ENCODE results near the gene PAK6.

The PAK6 gene

DNA sequence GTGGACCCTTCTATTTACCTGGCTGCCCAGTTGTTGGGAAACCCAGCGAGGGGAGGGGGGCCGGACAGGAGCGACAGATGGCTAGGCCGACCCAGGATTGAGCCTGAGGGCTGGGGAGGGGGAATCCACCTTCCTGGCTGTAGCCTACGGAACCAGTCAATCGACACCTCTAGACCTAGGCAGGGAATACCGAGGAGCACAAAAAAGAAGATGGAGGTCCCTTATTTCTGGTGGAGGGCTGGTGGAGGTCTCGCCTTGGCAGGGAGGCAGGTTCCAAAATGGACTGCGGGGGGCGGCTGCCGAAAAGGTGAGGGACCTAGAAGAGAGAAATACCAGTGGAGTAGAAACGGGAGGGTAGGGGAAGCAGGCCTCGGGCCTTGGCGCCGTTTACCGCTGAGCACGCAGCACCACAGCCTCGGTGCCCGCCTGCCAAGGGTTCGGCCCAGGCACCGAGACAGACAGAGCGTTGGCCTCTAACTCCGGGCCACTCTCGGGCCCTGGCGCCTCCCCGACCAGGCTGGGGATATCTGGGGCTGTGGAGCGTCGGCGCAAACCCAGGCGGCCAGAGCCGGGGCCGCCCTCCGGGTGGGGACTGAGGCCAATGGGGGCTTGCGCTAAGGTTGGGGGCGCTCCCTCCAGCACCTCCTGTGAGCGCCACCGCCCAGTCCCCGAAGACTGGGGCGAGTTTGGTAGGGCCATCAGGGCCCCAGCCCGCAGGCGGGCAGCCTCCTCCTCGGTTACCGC is 42.4 kb downstream of the PAK6 start:
- Histone ChIP-seq H3K27ac (ENCODE audit: low read length) (no peak overlapping the region), H4K20me1 (ENCODE audit: insufficient read depth, low read length) (no peaks in the 10 kb centered on the region), H2AFZ (ENCODE audit: low read depth, low read length) (no peak overlapping the region), H3K36me3 (ENCODE audit: insufficient read depth, low read length) (no peaks in the 10 kb centered on the region), H3K9me3 (ENCODE audit: insufficient read depth, low read length, severe bottlenecking) (no peaks in the 10 kb centered on the region), H3K4me2 (ENCODE audit: insufficient read depth, low read length) (no peak overlapping the region), H3K4me3 (ENCODE audit: low read depth in 1 of 2, low read length in 2 of 2) (no peak overlapping the region), H3K27me3 (ENCODE audit: insufficient read depth, low read length, poor library complexity) (peaks cover 11% of the 10 kb centered on the region), H3K4me1 (ENCODE audit: insufficient read depth, low read length) (peaks cover 17% of the 10 kb centered on the region), H3K9ac (ENCODE audit: low read depth, low read length) (no peak overlapping the region), H3K79me2 (ENCODE audit: insufficient read depth, low read length) (no peaks in the 10 kb centered on the region)
- DNase-seq (no peak), ATAC-seq (ENCODE audit: insufficient read depth, low read depth) (no peak)
- TF ChIP-seq, protein P1, sequence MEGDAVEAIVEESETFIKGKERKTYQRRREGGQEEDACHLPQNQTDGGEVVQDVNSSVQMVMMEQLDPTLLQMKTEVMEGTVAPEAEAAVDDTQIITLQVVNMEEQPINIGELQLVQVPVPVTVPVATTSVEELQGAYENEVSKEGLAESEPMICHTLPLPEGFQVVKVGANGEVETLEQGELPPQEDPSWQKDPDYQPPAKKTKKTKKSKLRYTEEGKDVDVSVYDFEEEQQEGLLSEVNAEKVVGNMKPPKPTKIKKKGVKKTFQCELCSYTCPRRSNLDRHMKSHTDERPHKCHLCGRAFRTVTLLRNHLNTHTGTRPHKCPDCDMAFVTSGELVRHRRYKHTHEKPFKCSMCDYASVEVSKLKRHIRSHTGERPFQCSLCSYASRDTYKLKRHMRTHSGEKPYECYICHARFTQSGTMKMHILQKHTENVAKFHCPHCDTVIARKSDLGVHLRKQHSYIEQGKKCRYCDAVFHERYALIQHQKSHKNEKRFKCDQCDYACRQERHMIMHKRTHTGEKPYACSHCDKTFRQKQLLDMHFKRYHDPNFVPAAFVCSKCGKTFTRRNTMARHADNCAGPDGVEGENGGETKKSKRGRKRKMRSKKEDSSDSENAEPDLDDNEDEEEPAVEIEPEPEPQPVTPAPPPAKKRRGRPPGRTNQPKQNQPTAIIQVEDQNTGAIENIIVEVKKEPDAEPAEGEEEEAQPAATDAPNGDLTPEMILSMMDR (IDR thresholded peaks at IDR 0.05; ENCODE audit: borderline replicate concordance, extremely low read depth, low read length, poor library complexity, severe bottlenecking), result no peak
- no peak for TF ChIP-seq EZH2 (IDR thresholded peaks at IDR 0.05; ENCODE audit: borderline replicate concordance, low read depth, low read length, severe bottlenecking)

DNA sequence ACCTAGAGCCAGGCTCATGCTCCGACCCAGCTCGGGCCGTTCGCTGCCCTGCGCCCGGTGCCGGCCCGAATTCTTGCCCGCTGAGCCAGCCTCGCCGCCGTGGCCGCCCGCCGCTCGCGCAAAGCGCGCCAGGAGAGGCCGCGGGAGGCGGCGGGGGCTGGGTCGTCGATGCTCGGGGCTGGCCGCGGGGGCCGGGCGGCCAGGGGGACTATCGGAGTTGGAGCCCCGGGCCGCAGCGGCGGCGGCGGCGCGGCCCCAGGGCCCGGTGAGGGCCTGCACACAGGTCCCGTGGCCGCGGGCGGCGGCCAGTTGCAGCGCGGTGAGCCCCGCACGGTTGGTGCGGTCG is 42.9 kb downstream of the PAK6 start:
- Histone ChIP-seq H3K4me2 (ENCODE audit: insufficient read depth, low read length) (no peak overlapping the region), H2AFZ (ENCODE audit: low read depth, low read length) (no peak overlapping the region), H3K79me2 (ENCODE audit: insufficient read depth, low read length) (no peaks in the 10 kb centered on the region), H3K9ac (ENCODE audit: low read depth, low read length) (no peak overlapping the region), H3K36me3 (ENCODE audit: insufficient read depth, low read length) (no peaks in the 10 kb centered on the region), H3K4me1 (ENCODE audit: insufficient read depth, low read length) (peaks cover 15% of the 10 kb centered on the region), H3K27me3 (ENCODE audit: insufficient read depth, low read length, poor library complexity) (peaks cover 11% of the 10 kb centered on the region), H4K20me1 (ENCODE audit: insufficient read depth, low read length) (no peaks in the 10 kb centered on the region), H3K27ac (ENCODE audit: low read length) (no peak overlapping the region), H3K9me3 (ENCODE audit: insufficient read depth, low read length, severe bottlenecking) (no peaks in the 10 kb centered on the region), H3K4me3 (ENCODE audit: low read depth in 1 of 2, low read length in 2 of 2) (no peak overlapping the region)
- ATAC-seq (ENCODE audit: insufficient read depth, low read depth) (no peak), DNase-seq (no peak)
- TF ChIP-seq EZH2 (IDR thresholded peaks at IDR 0.05; ENCODE audit: borderline replicate concordance, low read depth, low read length, severe bottlenecking), result no peak
- TF ChIP-seq, protein P1 (IDR thresholded peaks at IDR 0.05; ENCODE audit: borderline replicate concordance, extremely low read depth, low read length, poor library complexity, severe bottlenecking), result no peak

DNA sequence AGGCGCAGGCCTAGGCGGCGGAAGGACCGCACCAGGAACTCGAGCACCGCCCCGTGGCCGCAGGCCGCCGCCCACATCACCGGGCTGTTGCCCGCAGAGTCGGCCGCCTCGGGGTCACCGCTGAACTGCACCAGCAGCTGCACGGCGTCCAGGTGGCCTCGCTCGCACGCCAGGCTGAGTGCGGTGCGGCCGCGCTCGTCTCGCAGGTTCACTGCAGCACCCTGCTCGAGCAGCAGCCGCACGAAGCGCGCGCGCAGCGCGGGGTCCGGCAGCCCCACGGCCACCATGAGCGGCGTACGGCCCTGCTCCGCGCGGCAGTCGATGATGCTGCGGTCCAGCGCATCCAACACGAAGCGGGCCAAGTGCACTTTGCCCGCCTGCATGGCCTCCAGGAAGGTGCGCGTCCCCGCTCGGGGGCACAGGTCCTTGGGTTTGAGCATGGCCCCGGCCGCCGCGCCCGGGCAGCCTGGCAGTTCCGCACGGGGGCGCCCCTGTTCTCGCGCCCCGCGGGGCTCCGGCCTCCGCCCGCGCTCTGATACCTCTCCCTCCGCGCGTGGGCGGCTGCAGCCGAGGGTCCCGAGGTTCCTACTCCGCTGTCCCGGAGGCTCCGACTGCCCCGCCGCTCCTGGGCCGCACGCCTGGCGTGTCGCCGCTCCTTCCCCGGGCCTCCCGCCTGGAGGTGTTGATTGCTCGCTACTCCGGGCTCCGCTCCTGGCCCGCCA is 43.4 kb downstream of the PAK6 start:
- H3K36me3 ChIP-seq (ENCODE audit: insufficient read depth, low read length), result no peaks in the 10 kb centered on the region
- H3K9me3 ChIP-seq (ENCODE audit: insufficient read depth, low read length, severe bottlenecking), result no peaks in the 10 kb centered on the region
- H3K4me3 ChIP-seq (ENCODE audit: low read depth in 1 of 2, low read length in 2 of 2), result no peak overlapping the region
- H4K20me1 ChIP-seq (ENCODE audit: insufficient read depth, low read length), result no peaks in the 10 kb centered on the region
- H3K27me3 ChIP-seq (ENCODE audit: insufficient read depth, low read length, poor library complexity), result peaks cover 7% of the 10 kb centered on the region
- no peaks in the 10 kb centered on the region for H3K79me2 ChIP-seq (ENCODE audit: insufficient read depth, low read length)
- H3K9ac ChIP-seq (ENCODE audit: low read depth, low read length), result no peak overlapping the region
- ATAC-seq (ENCODE audit: insufficient read depth, low read depth) (no peak), DNase-seq (no peak)
- no peak overlapping the region for H3K27ac ChIP-seq (ENCODE audit: low read length)
- no peak overlapping the region for H3K4me2 ChIP-seq (ENCODE audit: insufficient read depth, low read length)
- TF ChIP-seq EZH2 (IDR thresholded peaks at IDR 0.05; ENCODE audit: borderline replicate concordance, low read depth, low read length, severe bottlenecking), result no peak
- TF ChIP-seq, protein P1 (IDR thresholded peaks at IDR 0.05; ENCODE audit: borderline replicate concordance, extremely low read depth, low read length, poor library complexity, severe bottlenecking), result no peak
- H3K4me1 ChIP-seq (ENCODE audit: insufficient read depth, low read length), result peaks cover 11% of the 10 kb centered on the region
- H2AFZ ChIP-seq (ENCODE audit: low read depth, low read length), result no peak overlapping the region

All from DND-41 (cell line).